HG02623 (cell line): ENCODE results near the gene FRAT2.

Experiments
- ATAC-seq: cut with Tn5 transposase; IDR thresholded peaks from one replicate; pipeline ENCODE4 v1.9.1; 2021; ENCODE audit warnings: moderate library complexity; ENCODE audit not compliant: unreplicated experiment

The FRAT2 gene

GRCh38 chr10:97334370-97335175 lies at the start of gene FRAT2:
Gene FRAT2, minus strand, starts transcription at chr10:97334729. Its CDS starts 157 bp downstream, at chr10:97334572.
- ATAC-seq: peak; percentile 81

GRCh38 chr10:97384156-97384555 lies 49.6 kb upstream of the FRAT2 start:
- ATAC-seq: no peak

- ATAC-seq: no peak
Measured at GRCh38 chr10:97383159-97383558, 48.6 kb upstream of the FRAT2 start.

GRCh38 chr10:97381626-97382025 lies 47.1 kb upstream of the FRAT2 start:
- ATAC-seq: no peak

- no peak for ATAC-seq
Measured at GRCh38 chr10:97380516-97380915, 46.0 kb upstream of the FRAT2 start.

GRCh38 chr10:97378933-97379921 lies 44.7 kb upstream of the FRAT2 start:
- no peak for ATAC-seq

GRCh38 chr10:97376413-97376812 lies 41.9 kb upstream of the FRAT2 start:
- ATAC-seq: no peak

GRCh38 chr10:97373456-97373855 lies 38.9 kb upstream of the FRAT2 start:
- ATAC-seq: no peak

- no peak for ATAC-seq
Measured at GRCh38 chr10:97372233-97372875, 37.8 kb upstream of the FRAT2 start.

GRCh38 chr10:97371696-97372095 lies 37.2 kb upstream of the FRAT2 start:
- no peak for ATAC-seq

- ATAC-seq: no peak
Measured at GRCh38 chr10:97367126-97367649, 32.7 kb upstream of the FRAT2 start.

GRCh38 chr10:97366572-97366971 lies 32.0 kb upstream of the FRAT2 start:
- no peak for ATAC-seq

GRCh38 chr10:97365761-97366351 lies 31.3 kb upstream of the FRAT2 start:
- ATAC-seq: no peak

- no peak for ATAC-seq
Measured at GRCh38 chr10:97363071-97363470, 28.5 kb upstream of the FRAT2 start.

GRCh38 chr10:97362310-97363033 lies 27.9 kb upstream of the FRAT2 start:
- ATAC-seq: no peak

- ATAC-seq: no peak
Measured at GRCh38 chr10:97361537-97361901, 27.0 kb upstream of the FRAT2 start.

GRCh38 chr10:97360705-97361536 lies 26.4 kb upstream of the FRAT2 start:
- no peak for ATAC-seq

GRCh38 chr10:97358781-97359180 lies 24.3 kb upstream of the FRAT2 start:
- no peak for ATAC-seq

- ATAC-seq: no peak
Measured at GRCh38 chr10:97358349-97358748, 23.8 kb upstream of the FRAT2 start.
